Liver (tissue), 3 donors: ENCODE data around the gene AJAP1.

Experiments
- RAD21 ChIP-seq, 2 donors: IDR thresholded peaks; 2 replicates each; pipeline ENCODE4 v1.6.1; 2016; ENCODE audit warnings: antibody characterized with exemption in 2 of 2, mild to moderate bottlenecking in 2 of 2
- TF ChIP-seq, protein P1 (sequence below): IDR thresholded peaks from 2 replicates; pipeline ENCODE4 v1.6.1; 2016; ENCODE audit warnings: antibody characterized with exemption, mild to moderate bottlenecking
- TF ChIP-seq, protein P2 (sequence below): IDR thresholded peaks from 2 replicates; pipeline ENCODE4 v1.6.1; 2016; ENCODE audit warnings: antibody characterized with exemption
- TF ChIP-seq, protein P3 (sequence below): fragments of 150-350 bp; IDR thresholded peaks from 2 replicates; pipeline ENCODE4 v1.5.1; 2017; ENCODE audit warnings: improper control_type of control experiment, low read depth, low read length; ENCODE audit not compliant: missing input control
- donor health status: healthy.
- donor health status: healthy.

DNA sequence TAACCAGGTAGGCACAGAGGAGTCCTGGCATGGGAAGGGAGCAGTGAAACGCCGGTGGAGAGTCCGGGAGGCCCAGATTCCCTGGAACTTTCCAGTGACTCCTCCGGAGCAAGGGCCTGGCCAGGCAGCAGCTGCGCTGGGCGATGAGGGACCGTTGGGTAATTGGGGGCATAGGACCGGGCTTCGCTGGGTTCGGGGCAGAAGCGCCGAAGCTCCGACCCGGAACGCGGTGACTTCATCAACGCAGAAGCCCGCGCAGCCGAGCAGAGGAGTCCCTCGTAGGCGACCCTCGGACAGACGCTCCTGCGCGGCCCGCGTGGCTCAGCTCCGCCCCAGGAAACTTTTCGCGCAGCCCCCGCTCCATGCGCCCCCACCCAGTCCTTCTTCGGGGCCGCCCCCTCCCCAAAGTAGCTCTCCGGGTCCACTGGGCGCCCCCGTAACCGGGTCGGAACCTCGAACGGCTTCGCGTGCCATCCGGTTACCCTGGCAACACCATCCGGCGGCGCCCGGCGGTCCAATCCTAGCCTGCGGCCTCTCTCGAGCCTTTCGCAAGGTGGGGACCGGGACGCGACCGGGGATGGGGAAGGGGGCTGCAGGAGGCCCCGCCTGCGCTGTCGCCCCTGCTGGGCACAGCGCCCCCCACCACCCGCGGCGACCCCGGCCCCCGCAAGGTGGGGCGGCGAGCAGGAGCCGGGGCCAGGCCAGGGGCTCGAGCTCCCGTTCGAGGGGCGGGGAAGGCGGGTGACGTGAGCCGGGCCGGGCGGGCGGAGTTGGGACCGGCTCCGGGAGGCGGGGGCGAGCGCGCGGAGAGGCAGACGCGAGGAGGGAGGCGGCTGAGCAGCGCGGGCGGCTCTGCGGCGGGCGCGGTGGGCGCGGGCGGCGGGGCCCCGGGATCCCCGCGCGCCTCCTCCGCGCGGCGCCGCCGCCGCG lies at the start of gene AJAP1:
- no peak for TF ChIP-seq RAD21 (IDR thresholded peaks at IDR 0.05)
- TF ChIP-seq, protein P1, sequence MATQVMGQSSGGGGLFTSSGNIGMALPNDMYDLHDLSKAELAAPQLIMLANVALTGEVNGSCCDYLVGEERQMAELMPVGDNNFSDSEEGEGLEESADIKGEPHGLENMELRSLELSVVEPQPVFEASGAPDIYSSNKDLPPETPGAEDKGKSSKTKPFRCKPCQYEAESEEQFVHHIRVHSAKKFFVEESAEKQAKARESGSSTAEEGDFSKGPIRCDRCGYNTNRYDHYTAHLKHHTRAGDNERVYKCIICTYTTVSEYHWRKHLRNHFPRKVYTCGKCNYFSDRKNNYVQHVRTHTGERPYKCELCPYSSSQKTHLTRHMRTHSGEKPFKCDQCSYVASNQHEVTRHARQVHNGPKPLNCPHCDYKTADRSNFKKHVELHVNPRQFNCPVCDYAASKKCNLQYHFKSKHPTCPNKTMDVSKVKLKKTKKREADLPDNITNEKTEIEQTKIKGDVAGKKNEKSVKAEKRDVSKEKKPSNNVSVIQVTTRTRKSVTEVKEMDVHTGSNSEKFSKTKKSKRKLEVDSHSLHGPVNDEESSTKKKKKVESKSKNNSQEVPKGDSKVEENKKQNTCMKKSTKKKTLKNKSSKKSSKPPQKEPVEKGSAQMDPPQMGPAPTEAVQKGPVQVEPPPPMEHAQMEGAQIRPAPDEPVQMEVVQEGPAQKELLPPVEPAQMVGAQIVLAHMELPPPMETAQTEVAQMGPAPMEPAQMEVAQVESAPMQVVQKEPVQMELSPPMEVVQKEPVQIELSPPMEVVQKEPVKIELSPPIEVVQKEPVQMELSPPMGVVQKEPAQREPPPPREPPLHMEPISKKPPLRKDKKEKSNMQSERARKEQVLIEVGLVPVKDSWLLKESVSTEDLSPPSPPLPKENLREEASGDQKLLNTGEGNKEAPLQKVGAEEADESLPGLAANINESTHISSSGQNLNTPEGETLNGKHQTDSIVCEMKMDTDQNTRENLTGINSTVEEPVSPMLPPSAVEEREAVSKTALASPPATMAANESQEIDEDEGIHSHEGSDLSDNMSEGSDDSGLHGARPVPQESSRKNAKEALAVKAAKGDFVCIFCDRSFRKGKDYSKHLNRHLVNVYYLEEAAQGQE = no peak
- TF ChIP-seq, protein P2, sequence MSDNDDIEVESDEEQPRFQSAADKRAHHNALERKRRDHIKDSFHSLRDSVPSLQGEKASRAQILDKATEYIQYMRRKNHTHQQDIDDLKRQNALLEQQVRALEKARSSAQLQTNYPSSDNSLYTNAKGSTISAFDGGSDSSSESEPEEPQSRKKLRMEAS = no peak
- TF ChIP-seq, protein P3, sequence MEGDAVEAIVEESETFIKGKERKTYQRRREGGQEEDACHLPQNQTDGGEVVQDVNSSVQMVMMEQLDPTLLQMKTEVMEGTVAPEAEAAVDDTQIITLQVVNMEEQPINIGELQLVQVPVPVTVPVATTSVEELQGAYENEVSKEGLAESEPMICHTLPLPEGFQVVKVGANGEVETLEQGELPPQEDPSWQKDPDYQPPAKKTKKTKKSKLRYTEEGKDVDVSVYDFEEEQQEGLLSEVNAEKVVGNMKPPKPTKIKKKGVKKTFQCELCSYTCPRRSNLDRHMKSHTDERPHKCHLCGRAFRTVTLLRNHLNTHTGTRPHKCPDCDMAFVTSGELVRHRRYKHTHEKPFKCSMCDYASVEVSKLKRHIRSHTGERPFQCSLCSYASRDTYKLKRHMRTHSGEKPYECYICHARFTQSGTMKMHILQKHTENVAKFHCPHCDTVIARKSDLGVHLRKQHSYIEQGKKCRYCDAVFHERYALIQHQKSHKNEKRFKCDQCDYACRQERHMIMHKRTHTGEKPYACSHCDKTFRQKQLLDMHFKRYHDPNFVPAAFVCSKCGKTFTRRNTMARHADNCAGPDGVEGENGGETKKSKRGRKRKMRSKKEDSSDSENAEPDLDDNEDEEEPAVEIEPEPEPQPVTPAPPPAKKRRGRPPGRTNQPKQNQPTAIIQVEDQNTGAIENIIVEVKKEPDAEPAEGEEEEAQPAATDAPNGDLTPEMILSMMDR = no peak
